GM20000 (cell line): ENCODE data around the gene SLC12A6.
"Not testable (repeated sequence)": the region's sequence is repeated elsewhere in the genome, so short reads cannot be mapped to it uniquely, and the experiment has no call there.

Experiments used
- DNase-seq: peaks from one replicate; pipeline ENCODE4 v3.0.0; 2012; ENCODE audit warnings: low spot score
- TF ChIP-seq, protein P1 (sequence below): IDR thresholded peaks from 2 replicates; pipeline ENCODE4 v1.5.1; 2012; ENCODE audit warnings: mild to moderate bottlenecking, control low read depth; ENCODE audit errors: extremely low read depth, missing control alignments

Gene SLC12A6

DNA sequence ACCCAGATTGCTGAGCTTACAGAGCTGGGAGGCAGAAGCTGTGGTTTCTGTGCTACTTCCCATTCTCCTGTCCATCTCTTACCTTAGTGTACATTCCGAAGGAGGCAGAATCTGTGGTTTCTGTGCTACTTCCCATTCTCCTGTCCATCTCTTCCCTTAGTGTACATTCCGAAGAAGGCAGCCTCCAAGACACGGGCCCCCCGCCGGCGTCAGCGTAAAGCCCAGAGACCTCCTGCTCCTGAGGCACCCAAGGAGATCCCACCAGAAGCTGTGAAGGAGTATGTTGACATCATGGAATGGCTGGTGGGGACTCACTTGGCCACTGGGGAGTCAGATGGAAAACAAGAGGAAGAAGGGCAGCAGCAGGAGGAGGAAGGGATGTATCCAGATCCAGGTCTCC, 16.7 kb upstream of the SLC12A6 start:
- DNase-seq, result no peak

DNA sequence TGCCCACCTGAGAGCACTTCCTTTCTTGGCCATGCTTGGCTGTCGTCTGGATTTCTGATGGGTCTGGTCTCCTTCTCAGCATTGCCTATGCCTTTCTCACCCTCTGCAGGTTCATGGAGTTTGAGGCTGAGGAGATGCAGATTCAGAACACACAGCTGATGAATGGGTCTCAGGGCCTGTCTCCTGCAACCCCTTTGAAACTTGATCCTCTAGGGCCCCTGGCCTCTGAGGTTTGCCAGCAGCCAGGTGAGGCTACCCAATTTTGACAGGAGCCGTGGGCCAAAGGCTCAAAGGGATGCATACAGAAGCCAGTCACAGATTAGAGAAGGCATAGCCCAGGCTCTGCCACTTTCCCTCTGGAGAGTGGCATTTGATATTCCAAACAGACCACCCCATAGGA, 16.0 kb upstream of the SLC12A6 start:
- DNase-seq, result no peak
- TF ChIP-seq, protein P1, sequence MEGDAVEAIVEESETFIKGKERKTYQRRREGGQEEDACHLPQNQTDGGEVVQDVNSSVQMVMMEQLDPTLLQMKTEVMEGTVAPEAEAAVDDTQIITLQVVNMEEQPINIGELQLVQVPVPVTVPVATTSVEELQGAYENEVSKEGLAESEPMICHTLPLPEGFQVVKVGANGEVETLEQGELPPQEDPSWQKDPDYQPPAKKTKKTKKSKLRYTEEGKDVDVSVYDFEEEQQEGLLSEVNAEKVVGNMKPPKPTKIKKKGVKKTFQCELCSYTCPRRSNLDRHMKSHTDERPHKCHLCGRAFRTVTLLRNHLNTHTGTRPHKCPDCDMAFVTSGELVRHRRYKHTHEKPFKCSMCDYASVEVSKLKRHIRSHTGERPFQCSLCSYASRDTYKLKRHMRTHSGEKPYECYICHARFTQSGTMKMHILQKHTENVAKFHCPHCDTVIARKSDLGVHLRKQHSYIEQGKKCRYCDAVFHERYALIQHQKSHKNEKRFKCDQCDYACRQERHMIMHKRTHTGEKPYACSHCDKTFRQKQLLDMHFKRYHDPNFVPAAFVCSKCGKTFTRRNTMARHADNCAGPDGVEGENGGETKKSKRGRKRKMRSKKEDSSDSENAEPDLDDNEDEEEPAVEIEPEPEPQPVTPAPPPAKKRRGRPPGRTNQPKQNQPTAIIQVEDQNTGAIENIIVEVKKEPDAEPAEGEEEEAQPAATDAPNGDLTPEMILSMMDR, result no peak

More for the DNA sequence above, 16.7 kb upstream of the SLC12A6 start:
- TF ChIP-seq, protein P1, result no peak

- not testable (repeated sequence) for DNase-seq
These were observed 15.4 kb upstream of the SLC12A6 start for GRCh38 chr15:34352996-34353395.

GRCh38 chr15:34349769-34350168, 12.2 kb upstream of the SLC12A6 start:
- TF ChIP-seq, protein P1, result no peak
- no peak for DNase-seq

- no peak for DNase-seq
- TF ChIP-seq, protein P1, result no peak
These were observed 11.2 kb upstream of the SLC12A6 start for GRCh38 chr15:34348735-34349300.

DNA sequence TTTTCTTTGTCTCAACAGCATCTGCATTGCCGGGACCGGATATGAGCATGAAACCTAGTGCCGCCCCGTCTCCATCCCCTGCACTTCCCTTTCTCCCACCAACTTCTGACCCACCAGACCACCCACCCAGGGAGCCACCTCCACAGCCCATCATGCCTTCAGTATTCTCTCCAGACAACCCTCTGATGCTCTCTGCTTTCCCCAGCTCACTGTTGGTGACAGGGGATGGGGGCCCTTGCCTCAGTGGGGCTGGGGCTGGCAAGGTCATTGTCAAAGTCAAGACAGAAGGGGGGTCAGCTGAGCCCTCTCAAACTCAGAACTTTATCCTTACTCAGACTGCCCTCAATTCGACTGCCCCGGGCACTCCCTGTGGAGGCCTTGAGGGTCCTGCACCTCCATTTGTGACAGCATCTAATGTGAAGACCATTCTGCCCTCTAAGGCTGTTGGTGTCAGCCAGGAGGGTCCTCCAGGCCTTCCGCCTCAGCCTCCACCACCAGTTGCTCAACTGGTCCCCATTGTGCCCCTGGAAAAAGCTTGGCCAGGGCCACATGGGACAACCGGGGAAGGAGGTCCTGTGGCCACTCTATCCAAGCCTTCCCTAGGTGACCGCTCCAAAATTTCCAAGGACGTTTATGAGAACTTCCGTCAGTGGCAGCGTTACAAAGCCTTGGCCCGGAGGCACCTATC, 10.5 kb upstream of the SLC12A6 start:
- no peak for DNase-seq
- TF ChIP-seq, protein P1, result no peak

DNA sequence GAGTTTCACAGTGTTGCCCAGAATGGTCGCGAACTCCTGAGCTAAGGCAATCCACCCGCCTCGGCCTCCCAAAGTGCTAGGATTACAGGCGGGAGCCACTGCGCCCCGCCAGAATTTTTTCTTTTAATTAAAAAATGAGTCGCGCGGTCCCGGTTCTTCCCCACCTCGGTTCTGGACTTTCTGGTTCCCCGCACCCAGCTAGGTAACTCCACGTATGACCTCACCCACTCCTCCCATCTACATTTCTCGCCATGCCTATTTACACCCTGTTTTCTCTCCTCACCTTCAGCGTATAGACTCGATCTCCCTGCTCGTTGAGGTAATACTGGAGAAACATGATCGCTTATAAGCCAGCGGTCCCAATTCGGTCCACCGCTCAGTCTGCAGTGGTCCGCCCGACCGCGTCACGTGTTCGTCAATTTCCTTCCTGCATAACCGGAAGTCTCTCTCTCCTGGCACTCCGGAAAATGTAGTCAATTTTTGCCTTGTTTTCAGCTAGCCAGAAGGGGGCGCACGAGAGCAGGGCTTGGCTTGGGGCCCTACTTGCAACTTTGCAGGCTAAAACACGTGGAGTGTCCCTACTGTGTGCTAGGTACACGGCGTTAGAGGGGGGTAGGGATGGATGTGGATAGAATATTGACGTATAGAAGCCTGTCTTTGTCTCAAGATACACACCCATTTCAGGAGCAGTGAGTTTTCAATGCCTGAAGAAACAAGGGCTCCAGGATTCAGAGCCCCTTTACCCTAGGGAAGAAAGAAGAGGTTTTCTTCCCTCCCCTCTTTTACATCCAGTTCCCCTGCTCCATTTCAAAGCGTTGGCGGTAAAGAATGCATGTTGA, 5.4 kb upstream of the SLC12A6 start, which contains the start of the genes NOP10 and NUTM1:
NOP10 (minus strand) TSS at position 400 of the 839 bp plus-strand sequence; CDS start at position 337, 63 bp downstream.
NUTM1 (plus strand) TSS at position 579 of the 839 bp plus-strand sequence. CDS start 382 bp downstream, outside the sequence.
- DNase-seq, result peak; percentile 82
- TF ChIP-seq, protein P1, result peak; percentile 84

GRCh38 chr15:34342213-34342736, 4.7 kb upstream of the SLC12A6 start:
- DNase-seq, result not testable (repeated sequence)
